ENCODE data around the gene LTBP4. TPM values are rescaled to one million over a fixed set of nuclear protein-coding genes. Genes with fewer than 3 reads are reported as not detected.
A peak's percentile ranks its signal among the peaks of the same experiment; 100 is the strongest.

The LTBP4 gene
- total and polyA plus RNA-seq, 2 of the 13 experiments (the other 11 are each of a cell fraction or from before 2014, with no cell fraction given), result 0.86 to 2.3 TPM

GRCh38 chr19:40612831-40613689, 11.9 kb downstream of the LTBP4 start:
- no peak for TF ChIP-seq MAF1 (CRISPR knock-in tag; IDR thresholded peaks at IDR 0.05; ENCODE audit: borderline replicate concordance)
- peak; percentile 87 for TF ChIP-seq ZNF777 (CRISPR knock-in tag; IDR thresholded peaks at IDR 0.05)
- 0 out of 2 replicates have a peak, but pooled peaks have one; percentile 32 for TF ChIP-seq GABPA (IDR thresholded peaks at IDR 0.05; ENCODE audit: low read depth, low read length)
- peak; percentile 54; the same call in 1 of the 2 replicates for TF ChIP-seq GABPA (CRISPR knock-in tag; IDR thresholded peaks at IDR 0.05; ENCODE audit: low read depth)
- FAIRE-seq, result no peak

GRCh38 chr19:40613690-40614621, 12.8 kb downstream of the LTBP4 start:
- intact Hi-C loops (cut with micrococcal nuclease; ENCODE audit: unreplicated experiment), result no loop called here
- Histone ChIP-seq H3K27me3 (ENCODE audit: control insufficient read depth in 1 of 2, insufficient read depth in 2 of 2, low read length in 2 of 2) (peaks cover 2 to 54% of the 10 kb centered on the region in 2 experiments), H3K4me2 (ENCODE audit: low read depth, low read length) (peak overlapping the region; percentile 78), H3K4me3 (replicated peaks in 1 of 3; ENCODE audit: insufficient read depth in 1 of 3, low read depth in 2 of 3, low read length in 3 of 3) (peak overlapping the region in 2 of 3 experiments; percentile 54 to 70; a peak in 5 of 6 replicates), H3K4me1 (ENCODE audit: insufficient read depth, low read length) (peaks cover 37% of the 10 kb centered on the region), H4K20me1 (ENCODE audit: insufficient read depth, low read length) (no peaks in the 10 kb centered on the region), H3K9ac (ENCODE audit: insufficient read depth, low read depth, low read length) (peak overlapping the region; percentile 34; the same call in 1 of the 2 replicates), H3K9me3 (ENCODE audit: low read length) (no peaks in the 10 kb centered on the region), H3K79me2 (ENCODE audit: insufficient read depth, low read length) (no peaks in the 10 kb centered on the region), H2AFZ (ENCODE audit: low read length) (no peak overlapping the region), H3K27ac (ENCODE audit: extremely low read length, insufficient read depth, low read length) (no peak overlapping the region), H3K36me3 (replicated peaks in 1 of 2; ENCODE audit: control insufficient read depth in 1 of 2, insufficient read depth in 2 of 2, low read length in 2 of 2) (no peaks in the 10 kb centered on the region)
- ChIA-PET CTCF (ENCODE audit: low intra/inter-chr PET ratio, low total read pairs) (interaction anchor here (2.2 kb wide), 1 partner anchor 20 kb away, joined by 7 read pairs; no protein-coding TSS in a partner anchor), POLR2A (no interaction called here)
- peak; percentile 50 for ATAC-seq
- in situ Hi-C loops (cut with HindIII; ENCODE audit: extremely low pct_ligation_motif_present, low pct_unique_long_range_greater_than_20kb), result no loop called here
- BruUV-seq (replicated peaks), result TSS peak; percentile 39
- 34% methylated on average over 49 of the region's 67 CpGs for WGBS (ENCODE audit: low lambda C conversion rate)
- FAIRE-seq, result no peak
- no peak for DNase-seq (ENCODE audit: low spot score)
- TF ChIP-seq TFAP4 (IDR thresholded peaks at IDR 0.05; ENCODE audit: borderline replicate concordance, low read depth) (no peak), ZSCAN12 (CRISPR knock-in tag; IDR thresholded peaks at IDR 0.05) (no peak), ZNF24 (IDR thresholded peaks at IDR 0.05) (no peak), KLF9 (CRISPR knock-in tag; IDR thresholded peaks at IDR 0.05; ENCODE audit: low read depth) (no peak), ZNF7 (CRISPR knock-in tag; IDR thresholded peaks at IDR 0.05) (no peak), SATB2 (CRISPR knock-in tag; IDR thresholded peaks at IDR 0.05) (no peak), ZNF383 (CRISPR knock-in tag; IDR thresholded peaks at IDR 0.05; ENCODE audit: borderline replicate concordance) (no peak), SMAD9 (CRISPR knock-in tag; IDR thresholded peaks at IDR 0.05) (no peak), NFE2L1 (CRISPR knock-in tag; IDR thresholded peaks at IDR 0.05; ENCODE audit: borderline replicate concordance) (no peak), HNF4A (CRISPR knock-in tag; IDR thresholded peaks at IDR 0.05) (no peak), RFX3 (CRISPR knock-in tag; IDR thresholded peaks at IDR 0.05) (no peak), GFI1 (CRISPR knock-in tag; IDR thresholded peaks at IDR 0.05; ENCODE audit: borderline replicate concordance) (no peak), BCL6 (CRISPR knock-in tag; IDR thresholded peaks at IDR 0.05) (no peak)

More at GRCh38 chr19:40612831-40613689, 11.9 kb downstream of the LTBP4 start:
- ChIA-PET CTCF (ENCODE audit: low intra/inter-chr PET ratio, low total read pairs) (interaction anchor here (2.2 kb wide), 1 partner anchor 21 kb away, joined by 7 read pairs; no protein-coding TSS in a partner anchor), POLR2A (interaction anchor here (0.8 kb wide), 1 partner anchor 9 kb away, joined by 3 read pairs; no protein-coding TSS in a partner anchor)
- in situ Hi-C loops (cut with HindIII; ENCODE audit: extremely low pct_ligation_motif_present, low pct_unique_long_range_greater_than_20kb), result no loop called here
- DNase-seq (ENCODE audit: low spot score) (no peak), ATAC-seq (no peak)
- no peak overlapping the region for H2AFZ ChIP-seq (ENCODE audit: low read length)
- no peaks in the 10 kb centered on the region for H3K79me2 ChIP-seq (ENCODE audit: insufficient read depth, low read length)
- 55% methylated on average over 29 of the region's 50 CpGs for WGBS (ENCODE audit: low lambda C conversion rate)
- intact Hi-C loops (cut with micrococcal nuclease; ENCODE audit: unreplicated experiment), result no loop called here
- no peak overlapping the region for H3K27ac ChIP-seq (ENCODE audit: extremely low read length, insufficient read depth, low read length)
- H3K4me3 ChIP-seq (replicated peaks in 1 of 3; ENCODE audit: insufficient read depth in 1 of 3, low read depth in 2 of 3, low read length in 3 of 3), result peak overlapping the region in 2 of 3 experiments; percentile 54 to 70; a peak in 3 of 6 replicates
- H3K27me3 ChIP-seq (ENCODE audit: control insufficient read depth in 1 of 2, insufficient read depth in 2 of 2, low read length in 2 of 2), result peaks cover 2 to 62% of the 10 kb centered on the region in 2 experiments
- H3K4me1 ChIP-seq (ENCODE audit: insufficient read depth, low read length), result peaks cover 38% of the 10 kb centered on the region
- H3K9ac ChIP-seq (ENCODE audit: insufficient read depth, low read depth, low read length), result no peak overlapping the region
- H3K36me3 ChIP-seq (replicated peaks in 1 of 2; ENCODE audit: control insufficient read depth in 1 of 2, insufficient read depth in 2 of 2, low read length in 2 of 2), result no peaks in the 10 kb centered on the region
- no peaks in the 10 kb centered on the region for H4K20me1 ChIP-seq (ENCODE audit: insufficient read depth, low read length)
- peak overlapping the region; percentile 78 for H3K4me2 ChIP-seq (ENCODE audit: low read depth, low read length)
- no peaks in the 10 kb centered on the region for H3K9me3 ChIP-seq (ENCODE audit: low read length)
- no TSS peak for BruUV-seq (replicated peaks)

Measured in HepG2 (cell line).